Astrocyte of the cerebellum (primary cell): ENCODE data around the gene KRT79.

Experiments
- DNase-seq: peaks from one replicate; pipeline ENCODE4 v3.0.0-alpha.2; 2011; ENCODE audit warnings: low read depth
- H3K4me3 ChIP-seq: 2 replicates; pipeline ENCODE4 v1.5.1; 2011; ENCODE audit warnings: mild to moderate bottlenecking, low read depth, low read length, moderate library complexity
- CTCF ChIP-seq: IDR thresholded peaks from 2 replicates; pipeline ENCODE4 v1.5.1; 2012; ENCODE audit warnings: low read length, low read depth, moderate library complexity, mild to moderate bottlenecking; ENCODE audit errors: missing control alignments
- in situ Hi-C: cut with HindIII; loops from 2 replicates; pipeline ENCODE4 v1.10.0; 2017; ENCODE audit warnings: low sequenced_read_pairs

Gene KRT79

GRCh38 chr12:52819731-52820510 is 14.2 kb downstream of the KRT79 start:
- H3K4me3 ChIP-seq = no peak overlapping the region
- no peak for DNase-seq
- in situ Hi-C loops = no loop called here
- no peak for TF ChIP-seq CTCF

GRCh38 chr12:52818887-52819420 is 15.2 kb downstream of the KRT79 start:
- in situ Hi-C loops = no loop called here
- no peak overlapping the region for H3K4me3 ChIP-seq
- no peak for TF ChIP-seq CTCF
- no peak for DNase-seq

GRCh38 chr12:52818388-52818787 is 15.7 kb downstream of the KRT79 start:
- in situ Hi-C loops = no loop called here
- DNase-seq = no peak
- H3K4me3 ChIP-seq = no peak overlapping the region
- TF ChIP-seq CTCF = no peak

GRCh38 chr12:52817699-52818238 is 16.3 kb downstream of the KRT79 start:
- H3K4me3 ChIP-seq = no peak overlapping the region
- TF ChIP-seq CTCF = no peak
- in situ Hi-C loops = no loop called here
- DNase-seq = no peak

GRCh38 chr12:52817003-52817698 is 17.0 kb downstream of the KRT79 start:
- no peak for DNase-seq
- H3K4me3 ChIP-seq = no peak overlapping the region
- no peak for TF ChIP-seq CTCF
- in situ Hi-C loops = no loop called here

GRCh38 chr12:52815676-52816588 is 18.2 kb downstream of the KRT79 start:
- in situ Hi-C loops = no loop called here
- no peak for DNase-seq
- H3K4me3 ChIP-seq = no peak overlapping the region
- no peak for TF ChIP-seq CTCF
